ENCODE data around the gene SKIDA1. TPM values are rescaled to one million over a fixed set of nuclear protein-coding genes. Genes with fewer than 3 reads are reported as not detected.

Gene SKIDA1
- total RNA-seq, 4 donors from 2014 or later: 0.85 to 2.6 (median 1.5) TPM; not detected in 1

DNA sequence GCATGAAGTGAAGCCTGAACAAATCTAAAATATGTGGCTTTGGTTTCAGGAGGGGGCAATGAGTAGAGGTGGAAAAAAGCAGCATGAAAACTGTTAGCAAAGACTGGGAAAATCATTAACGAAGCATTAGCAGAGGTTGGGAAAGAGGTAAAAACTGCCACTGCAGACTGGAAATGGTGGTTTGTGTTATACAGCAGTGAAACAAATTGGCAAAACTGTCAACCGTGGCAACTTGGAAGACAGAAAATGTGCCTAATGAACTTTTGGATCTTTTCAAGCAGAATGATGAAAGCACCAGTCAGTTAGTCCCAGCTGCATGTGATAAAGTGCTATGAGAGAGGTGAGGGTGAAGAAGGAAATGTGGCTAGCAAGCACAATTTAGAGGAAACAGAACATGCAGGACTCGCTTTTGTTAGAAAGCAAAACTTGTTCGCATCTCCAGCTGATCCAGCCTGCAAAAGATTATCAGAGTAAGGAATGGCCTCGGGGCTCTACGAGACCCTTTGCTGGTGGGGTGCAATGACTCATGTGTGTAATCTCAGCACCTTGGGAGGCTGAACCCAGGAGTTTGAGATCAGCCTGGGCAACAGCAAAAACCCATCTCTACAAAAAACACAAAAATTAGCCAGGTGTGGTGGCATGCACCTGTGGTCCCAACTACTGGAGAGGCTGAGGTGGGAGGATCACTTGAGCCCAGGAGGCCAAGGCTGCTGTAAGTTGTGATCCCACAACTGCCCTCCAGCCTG, 45.7 kb downstream of the SKIDA1 start:
- TF ChIP-seq, protein P1, sequence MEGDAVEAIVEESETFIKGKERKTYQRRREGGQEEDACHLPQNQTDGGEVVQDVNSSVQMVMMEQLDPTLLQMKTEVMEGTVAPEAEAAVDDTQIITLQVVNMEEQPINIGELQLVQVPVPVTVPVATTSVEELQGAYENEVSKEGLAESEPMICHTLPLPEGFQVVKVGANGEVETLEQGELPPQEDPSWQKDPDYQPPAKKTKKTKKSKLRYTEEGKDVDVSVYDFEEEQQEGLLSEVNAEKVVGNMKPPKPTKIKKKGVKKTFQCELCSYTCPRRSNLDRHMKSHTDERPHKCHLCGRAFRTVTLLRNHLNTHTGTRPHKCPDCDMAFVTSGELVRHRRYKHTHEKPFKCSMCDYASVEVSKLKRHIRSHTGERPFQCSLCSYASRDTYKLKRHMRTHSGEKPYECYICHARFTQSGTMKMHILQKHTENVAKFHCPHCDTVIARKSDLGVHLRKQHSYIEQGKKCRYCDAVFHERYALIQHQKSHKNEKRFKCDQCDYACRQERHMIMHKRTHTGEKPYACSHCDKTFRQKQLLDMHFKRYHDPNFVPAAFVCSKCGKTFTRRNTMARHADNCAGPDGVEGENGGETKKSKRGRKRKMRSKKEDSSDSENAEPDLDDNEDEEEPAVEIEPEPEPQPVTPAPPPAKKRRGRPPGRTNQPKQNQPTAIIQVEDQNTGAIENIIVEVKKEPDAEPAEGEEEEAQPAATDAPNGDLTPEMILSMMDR (IDR thresholded peaks at IDR 0.05; ENCODE audit: low read depth): no peak

DNA sequence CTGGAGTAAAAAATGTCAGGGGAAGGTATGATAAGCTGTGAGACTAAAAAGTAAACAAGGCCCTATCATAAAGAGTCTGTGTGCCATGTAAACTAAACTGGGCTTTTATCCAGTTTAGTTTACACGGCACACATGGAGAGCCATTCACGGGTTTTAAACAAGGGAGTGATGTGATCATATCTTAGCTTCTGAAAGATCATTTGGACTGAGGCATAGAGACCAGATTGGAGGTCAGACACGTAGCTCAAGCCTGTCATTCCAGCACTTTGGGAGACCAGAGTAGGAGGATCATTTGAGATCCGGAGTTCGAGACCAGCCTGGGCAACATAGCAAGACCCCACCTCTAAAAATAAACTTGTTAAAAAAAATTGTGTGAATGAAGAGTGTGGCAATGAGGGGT, 50.1 kb downstream of the SKIDA1 start:
- TF ChIP-seq, protein P1 (IDR thresholded peaks at IDR 0.05; ENCODE audit: low read depth): no peak

DNA sequence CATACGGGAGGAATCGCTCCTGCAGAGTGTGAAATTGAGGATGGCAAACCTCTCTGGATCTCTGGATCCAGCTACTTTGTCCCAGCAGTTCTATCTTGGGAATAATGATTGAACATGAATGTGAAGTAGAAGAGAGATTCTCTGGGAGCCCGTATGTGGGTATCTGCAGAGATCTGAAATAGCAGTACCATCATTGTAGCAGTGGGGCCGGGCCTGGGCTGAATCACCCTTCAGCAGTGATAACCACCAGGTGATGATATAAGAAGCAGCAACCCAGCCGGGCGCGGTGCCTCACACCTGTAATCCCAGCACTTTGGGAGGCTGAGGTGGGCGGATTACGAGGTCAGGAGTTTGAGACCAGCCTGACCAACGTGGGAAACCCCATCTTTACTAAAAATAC, 51.9 kb downstream of the SKIDA1 start:
- TF ChIP-seq, protein P1 (IDR thresholded peaks at IDR 0.05; ENCODE audit: low read depth): no peak

GRCh38 chr10:21473135-21473534, 52.3 kb downstream of the SKIDA1 start:
- TF ChIP-seq, protein P1 (IDR thresholded peaks at IDR 0.05; ENCODE audit: low read depth): no peak

- TF ChIP-seq, protein P1 (IDR thresholded peaks at IDR 0.05; ENCODE audit: low read depth): no peak
Observed at GRCh38 chr10:21468086-21468485, 57.4 kb downstream of the SKIDA1 start.

DNA sequence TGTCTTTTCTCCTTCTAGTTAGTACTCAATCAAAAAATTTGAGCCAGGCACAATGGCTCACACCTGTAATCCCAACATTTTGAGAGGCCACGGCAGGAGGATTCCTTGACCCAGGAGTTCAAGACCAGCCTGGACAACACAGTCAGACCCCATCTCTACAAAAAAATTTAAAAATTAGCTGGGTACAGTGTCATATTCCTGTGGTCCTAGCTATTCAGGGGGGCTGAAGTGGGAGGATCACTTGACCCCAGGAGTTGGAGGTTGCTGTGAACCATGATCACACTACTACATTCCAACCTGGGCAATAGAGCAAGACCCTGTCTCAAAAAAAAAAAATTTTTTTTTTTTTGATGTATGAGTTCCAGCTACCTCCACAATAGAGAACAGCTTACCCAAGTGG, 57.8 kb downstream of the SKIDA1 start:
- TF ChIP-seq, protein P1 (IDR thresholded peaks at IDR 0.05; ENCODE audit: low read depth): no peak

GRCh38 chr10:21464134-21464533, 61.3 kb downstream of the SKIDA1 start:
- TF ChIP-seq, protein P1 (IDR thresholded peaks at IDR 0.05; ENCODE audit: low read depth): no peak

Small RNA genes within 50 kb of the gene (small RNA-seq; reads per million reads assigned to genes)
- gene MIR1915 (not detected), gene RF00019 (0.49 reads per million), gene RNU6-306P (not detected)

Other genes with a start within 250 kb of the SKIDA1 start
- 10 to 100 TPM; 40.1 to 57.8 (median 47.5) TPM for gene MLLT10, start 8.6 kb upstream of the SKIDA1 start, total RNA-seq

Measured in subcutaneous adipose tissue (tissue), 4 donors.